Psoas muscle (tissue), 8 donors: ENCODE results near the gene RSAD1. TPM values are rescaled to one million over a fixed set of nuclear protein-coding genes. Genes with fewer than 3 reads are reported as not detected.

Experiments used
- ATAC-seq, 4 donors: fragments of 200-7000 bp; cut with Tn5 transposase; one replicate each; pipeline ENCODE4 v1.9.1; 2020; ENCODE audit warnings: moderate library complexity in 3 of 4, mild to moderate bottlenecking in 2 of 4
- DNase-seq, 2 donors: peaks; one replicate each; pipeline ENCODE4 v3.0.0-alpha.2; 2020
- H3K27ac ChIP-seq: fragments of 200-600 bp; one replicate; pipeline ENCODE4 v1.8.0; 2022
- H3K27me3 ChIP-seq, 3 donors: fragments of 200-600 bp in 1 of 3; one replicate each; pipeline versions ENCODE4 v1.6.1 to v1.8.0; 2013 to 2022; ENCODE audit warnings: low read length in 2 of 3, mild to moderate bottlenecking in 2 of 3, moderate library complexity in 1 of 3; ENCODE audit not compliant: insufficient read depth in 3 of 3
- H3K36me3 ChIP-seq, 2 donors: fragments of 200-600 bp in 1 of 2; one replicate each; pipeline versions ENCODE4 v1.6.1 to v1.8.0; 2013 to 2022; ENCODE audit warnings: low read depth in 1 of 2, mild to moderate bottlenecking in 1 of 2, moderate library complexity in 1 of 2; ENCODE audit not compliant: insufficient read depth in 1 of 2
- H3K4me1 ChIP-seq: fragments of 200-600 bp; one replicate; pipeline ENCODE4 v1.8.0; 2022
- H3K4me3 ChIP-seq: fragments of 200-600 bp; one replicate; pipeline ENCODE4 v1.8.0; 2022; ENCODE audit warnings: mild to moderate bottlenecking
- H3K9me3 ChIP-seq: fragments of 200-600 bp; one replicate; pipeline ENCODE4 v1.8.0; 2022
- CTCF ChIP-seq: fragments of 200-600 bp; IDR thresholded peaks from one replicate; pipeline ENCODE4 v1.8.0; 2022; ENCODE audit warnings: antibody characterized with exemption
- WGBS, 3 donors: extraction: QIAGEN DNeasy Blood & Tissue Kit; methylation state at CpG; one replicate each; pipeline versions ENCODE4 v1.1.6 to v1.1.7; 2013; 5-methylcytosine and 5-hydroxymethylcytosine counted together
- intact Hi-C, 2 donors: fragments of 100-400 bp; cut with DNase I; formaldehyde crosslinking; loops; one replicate each; pipeline versions ENCODE4 v1.11.0 to v1.14.2; 2022
- polyA plus RNA-seq, 3 donors: library from polyadenylated mRNA; stranded (reverse); fragments of 200-250 nt; gene quantifications; one replicate each; pipeline ENCODE4 v1.2.3, GENCODE V29; 2013
- total RNA-seq, 4 donors: library from RNA; stranded (reverse); fragmentation: NEBNext Ultra II Directional in 2 of 4; extraction: Animal tissue kit (Norgen Biotek cat#: 25700) in 2 of 4; gene quantifications; one replicate each; pipeline versions ENCODE4 v1.2.1 to v1.2.4, GENCODE V29; 2021 to 2023
- donor health status: healthy with polysubstance abuse.
- donor health status: DM: no; HTN: no; CAD: no; lungs with moderate emphysema.
- donor health status: Bipolar disorder and iron deficiency.
- donor health status: healthy.
- donor health status: DM: yes; HTN: yes; CAD: no.
- donor health status: DM: no; HTN: no; CAD: no.
- donor health status: DM: no; HTN: no; CAD: no.
- donor health status: DM: yes; HTN: yes; CAD: no.

The RSAD1 gene
- total and polyA plus RNA-seq, 7 donors: 34.3 to 63.2 (median 52.4) TPM

- H3K27ac ChIP-seq: peak overlapping the region; percentile 96
- intact Hi-C loops: loop anchor here (2.0 to 10.0 kb wide), 5 partner anchors 62 to 354 kb away; partner anchors contain the start of genes WFIKKN2 (in 2 of the 2), ANKRD40 (in 1 of the 2) and SPATA20 (in 1 of the 2)
These were observed 2.3 kb downstream of the RSAD1 start for GRCh38 chr17:50480854-50481490.

GRCh38 chr17:50481648-50482047, 3.0 kb downstream of the RSAD1 start:
- DNase-seq (no peak), ATAC-seq (no peak)
- Histone ChIP-seq H3K36me3 (peaks cover 0 to 64% of the 10 kb centered on the region in 2 donors), H3K9me3 (no peaks in the 10 kb centered on the region), H3K4me1 (peaks cover 37% of the 10 kb centered on the region), H3K4me3 (no peak overlapping the region), H3K27ac (peak overlapping the region; percentile 96), H3K27me3 (no peaks in the 10 kb centered on the region)
- no peak for TF ChIP-seq CTCF
- intact Hi-C loops: loop anchor here (2.0 to 10.0 kb wide), 5 partner anchors 61 to 353 kb away; partner anchors contain the start of genes WFIKKN2 (in 2 of the 2), ANKRD40 (in 1 of the 2) and SPATA20 (in 1 of the 2)
- WGBS, 3 donors: 57 to 79% (median 66%) methylated on average over 4 of the region's 4 CpGs

More at GRCh38 chr17:50480854-50481490, 2.3 kb downstream of the RSAD1 start:
- Histone ChIP-seq H3K27me3 (no peaks in the 10 kb centered on the region), H3K36me3 (peaks cover 0 to 58% of the 10 kb centered on the region in 2 donors), H3K4me3 (no peak overlapping the region), H3K4me1 (peaks cover 37% of the 10 kb centered on the region), H3K9me3 (no peaks in the 10 kb centered on the region)
- 81 to 91% (median 89%) methylated on average over 2 of the region's 2 CpGs for WGBS, 3 donors
- ATAC-seq: no peak
- TF ChIP-seq CTCF: no peak
- no peak for DNase-seq

GRCh38 chr17:50482110-50482509, 3.5 kb downstream of the RSAD1 start:
- peak in 1 of 2 donors; percentile 57 for DNase-seq
- TF ChIP-seq CTCF: no peak
- Histone ChIP-seq H3K27ac (peak overlapping the region; percentile 96), H3K4me3 (no peak overlapping the region), H3K4me1 (peaks cover 37% of the 10 kb centered on the region), H3K36me3 (peaks cover 0 to 69% of the 10 kb centered on the region in 2 donors), H3K9me3 (no peaks in the 10 kb centered on the region), H3K27me3 (no peaks in the 10 kb centered on the region)
- intact Hi-C loops: loop anchor here (5.0 to 10.0 kb wide), 4 partner anchors 65 to 353 kb away; partner anchors contain the start of genes WFIKKN2 (in 2 of the 2), ANKRD40 (in 1 of the 2) and SPATA20 (in 1 of the 2)
- peak in 1 of 4 donors; percentile 0 for ATAC-seq
- 76 to 87% (median 79%) methylated on average over 23 of the region's 23 CpGs for WGBS, 3 donors

- intact Hi-C loops: loop anchor here (5.0 to 10.0 kb wide), 4 partner anchors 65 to 352 kb away; partner anchors contain the start of genes WFIKKN2 (in 2 of the 2), ANKRD40 (in 1 of the 2) and SPATA20 (in 1 of the 2)
- H3K4me1 ChIP-seq: peaks cover 37% of the 10 kb centered on the region
- peak; percentile 97 to 98 for DNase-seq
- peak overlapping the region; percentile 36 for H3K4me3 ChIP-seq
- no peaks in the 10 kb centered on the region for H3K9me3 ChIP-seq
- H3K27me3 ChIP-seq: no peaks in the 10 kb centered on the region
- peak; percentile 81 for TF ChIP-seq CTCF
- H3K36me3 ChIP-seq: peaks cover 0 to 73% of the 10 kb centered on the region in 2 donors
- H3K27ac ChIP-seq: peak overlapping the region; percentile 96
- ATAC-seq: peak; percentile 69 to 73 (median 70)
- 10 to 13% (median 11%) methylated on average over 7 of the region's 7 CpGs for WGBS, 3 donors
These were observed 3.9 kb downstream of the RSAD1 start for GRCh38 chr17:50482516-50482915.
